CD14-positive monocyte (primary cell): ENCODE results near the gene MRGPRG. TPM values are rescaled to one million over a fixed set of nuclear protein-coding genes. Genes with fewer than 3 reads are reported as not detected.

Source experiments
- DNase-seq, 3 donors: peaks; one replicate each; pipeline ENCODE4 v3.0.0-alpha.2; 2011 to 2022
- H2AFZ ChIP-seq: 2 replicates; pipeline ENCODE4 v1.6.0; 2012; ENCODE audit warnings: mild to moderate bottlenecking, low read depth, low read length, inconsistent platforms; ENCODE audit not compliant: insufficient read depth, poor library complexity, severe bottlenecking
- H3K27ac ChIP-seq, 2 donors: 1 replicate in 1 of 2; 2 replicates in 1 of 2; pipeline ENCODE4 v1.5.1; 2012 to 2013; ENCODE audit warnings: low read length in 2 of 2, control low read depth in 1 of 2, inconsistent platforms in 1 of 2, low read depth in 1 of 2, mild to moderate bottlenecking in 1 of 2
- H3K27me3 ChIP-seq, 2 donors: one replicate each; pipeline versions ENCODE4 v1.6.0 to v1.6.1; 2011 to 2013; ENCODE audit warnings: low read length in 2 of 2; ENCODE audit not compliant: control insufficient read depth in 2 of 2, insufficient read depth in 2 of 2
- H3K36me3 ChIP-seq, 2 donors: replicated peaks in 1 of 2; 1 replicate in 1 of 2; 2 replicates in 1 of 2; pipeline versions ENCODE4 v1.5.1 to v1.6.1; 2012 to 2013; ENCODE audit warnings: low read length in 2 of 2, control low read depth in 1 of 2, inconsistent platforms in 1 of 2, mild to moderate bottlenecking in 1 of 2; ENCODE audit not compliant: insufficient read depth in 2 of 2, control insufficient read depth in 1 of 2
- H3K4me1 ChIP-seq, 2 donors: 1 replicate in 1 of 2; 2 replicates in 1 of 2; pipeline versions ENCODE4 v1.5.1 to v1.6.1; 2012 to 2013; ENCODE audit warnings: low read length in 2 of 2, control low read depth in 1 of 2, inconsistent platforms in 1 of 2, mild to moderate bottlenecking in 1 of 2, moderate library complexity in 1 of 2; ENCODE audit not compliant: insufficient read depth in 2 of 2, control insufficient read depth in 1 of 2
- H3K4me2 ChIP-seq: replicated peaks from 2 replicates; pipeline ENCODE3; 2012; ENCODE audit warnings: low read length, moderate library complexity, mild to moderate bottlenecking; ENCODE audit not compliant: poor library complexity, severe bottlenecking; ENCODE audit errors: extremely low read depth
- H3K4me3 ChIP-seq, 3 experiments: fragments of 200-600 bp in 1 of 3; sonication (generic) in 1 of 3; replicated peaks in 1 of 3; 1 replicate in 2 of 3; 2 replicates in 1 of 3; pipeline ENCODE4 v1.5.1; 2011 to 2013; ENCODE audit warnings: low read length in 3 of 3, mild to moderate bottlenecking in 3 of 3, control low read depth in 2 of 3, low read depth in 2 of 3, inconsistent platforms in 1 of 3, moderate library complexity in 1 of 3
- H3K79me2 ChIP-seq: 2 replicates; pipeline ENCODE4 v1.6.0; 2012; ENCODE audit warnings: mild to moderate bottlenecking, control low read depth, inconsistent platforms, low read length, moderate library complexity; ENCODE audit not compliant: insufficient read depth
- H3K9ac ChIP-seq: 2 replicates; pipeline ENCODE4 v1.6.0; 2017; ENCODE audit warnings: low read length, mild to moderate bottlenecking; ENCODE audit not compliant: insufficient read depth, poor library complexity, severe bottlenecking
- H3K9me3 ChIP-seq, 2 donors: replicated peaks in 1 of 2; 1 replicate in 1 of 2; 2 replicates in 1 of 2; pipeline versions ENCODE4 v1.5.1 to v1.6.1; 2012 to 2013; ENCODE audit warnings: low read length in 2 of 2, control low read depth in 1 of 2; ENCODE audit not compliant: control insufficient read depth in 1 of 2, insufficient read depth in 1 of 2
- H4K20me1 ChIP-seq: 2 replicates; pipeline ENCODE4 v1.6.0; 2012; ENCODE audit warnings: mild to moderate bottlenecking, low read length, control low read depth, moderate library complexity; ENCODE audit not compliant: insufficient read depth
- H3K27ac Mint-ChIP-seq, 7 donors: one replicate each; pipeline ENCODE4 v1.8.0; 2020; ENCODE audit warnings: mild to moderate bottlenecking in 7 of 7, mixed read lengths in 7 of 7, moderate library complexity in 6 of 7, inconsistent platforms in 2 of 7
- H3K27me3 Mint-ChIP-seq, 3 donors: one replicate each; pipeline ENCODE4 v1.8.0; 2021 to 2022; ENCODE audit warnings: low read depth in 3 of 3, mild to moderate bottlenecking in 3 of 3, mixed read lengths in 3 of 3, moderate library complexity in 3 of 3, inconsistent platforms in 1 of 3
- H3K36me3 Mint-ChIP-seq, 2 donors: one replicate each; pipeline ENCODE4 v1.8.0; 2020; ENCODE audit warnings: mixed read lengths in 2 of 2, inconsistent platforms in 1 of 2, mild to moderate bottlenecking in 1 of 2
- H3K4me1 Mint-ChIP-seq: one replicate; pipeline ENCODE4 v1.8.0; 2020; ENCODE audit warnings: mild to moderate bottlenecking, mixed read lengths
- H3K4me3 Mint-ChIP-seq, 2 donors: one replicate each; pipeline ENCODE4 v1.8.0; 2020; ENCODE audit warnings: mild to moderate bottlenecking in 2 of 2, mixed read lengths in 2 of 2, moderate library complexity in 1 of 2
- H3K9me3 Mint-ChIP-seq, 7 donors: one replicate each; pipeline ENCODE4 v1.8.0; 2020 to 2022; ENCODE audit warnings: mixed read lengths in 7 of 7, mild to moderate bottlenecking in 6 of 7, moderate library complexity in 6 of 7, inconsistent platforms in 2 of 7
- WGBS: methylation state at CpG from one replicate; pipeline ENCODE4 v1.1.5; 2013; ENCODE audit warnings: missing lambda C conversion rate; ENCODE audit not compliant: insufficient coverage; 5-methylcytosine and 5-hydroxymethylcytosine counted together
- intact Hi-C, 2 donors: fragments of 100-400 bp; cut with micrococcal nuclease; formaldehyde crosslinking; loops; one replicate each; pipeline versions ENCODE4 v1.15.0 to v1.15.1; 2023
- polyA plus RNA-seq, 3 donors: library from polyadenylated mRNA; depleted of rRNA in 1 of 3; unstranded in 2 of 3; stranded (reverse) in 1 of 3; fragments of 300-500 nt in 2 of 3; fragments of >200 nt in 1 of 3; fragmentation: Illumina TruSeq in 2 of 3; gene quantifications; 1 replicate in 2 of 3; 2 replicates in 1 of 3; pipeline ENCODE4 v1.2.3, GENCODE V29; 2012 to 2021
- TF ChIP-seq, protein P1 (sequence below): fragments of 200-600 bp; IDR thresholded peaks from one replicate; pipeline ENCODE4 v1.8.0; 2022; ENCODE audit warnings: antibody characterized with exemption, mild to moderate bottlenecking

Gene MRGPRG
- polyA plus RNA-seq, 3 donors, result not detected

GRCh38 chr11:3195251-3196160, 23.1 kb downstream of the MRGPRG start:
- peaks cover 5 to 32% (median 6%) of the 10 kb centered on the region in 3 donors for H3K27me3 Mint-ChIP-seq
- whole genome bisulfite sequencing, result 67% methylated on average over 18 of the region's 22 CpGs

GRCh38 chr11:3194016-3194816, 24.4 kb downstream of the MRGPRG start:
- WGBS, result no CpG with 5 or more reads among the region's 12 CpGs
- Histone ChIP-seq H3K9me3 (no peaks in the 10 kb centered on the region), H3K27ac (no peak overlapping the region), H3K4me3 (no peak overlapping the region), H3K9ac (no peak overlapping the region), H3K4me1 (peaks cover 3 to 7% of the 10 kb centered on the region in 2 donors), H3K27me3 (no peaks in the 10 kb centered on the region), H2AFZ (no peak overlapping the region), H3K79me2 (no peaks in the 10 kb centered on the region), H3K36me3 (no peaks in the 10 kb centered on the region), H3K4me2 (no peak overlapping the region), H4K20me1 (no peaks in the 10 kb centered on the region)
- H3K4me1 Mint-ChIP-seq, result peaks cover 4% of the 10 kb centered on the region
- no peak overlapping the region for H3K4me3 Mint-ChIP-seq
- DNase-seq, result no peak
- intact Hi-C loops, result no loop called here
- H3K27ac Mint-ChIP-seq, result no peak overlapping the region
- peaks cover 0 to 25% (median 4%) of the 10 kb centered on the region in 3 donors for H3K27me3 Mint-ChIP-seq
- peaks cover 0 to 13% (median 6%) of the 10 kb centered on the region in 7 donors for H3K9me3 Mint-ChIP-seq
- TF ChIP-seq, protein P1, sequence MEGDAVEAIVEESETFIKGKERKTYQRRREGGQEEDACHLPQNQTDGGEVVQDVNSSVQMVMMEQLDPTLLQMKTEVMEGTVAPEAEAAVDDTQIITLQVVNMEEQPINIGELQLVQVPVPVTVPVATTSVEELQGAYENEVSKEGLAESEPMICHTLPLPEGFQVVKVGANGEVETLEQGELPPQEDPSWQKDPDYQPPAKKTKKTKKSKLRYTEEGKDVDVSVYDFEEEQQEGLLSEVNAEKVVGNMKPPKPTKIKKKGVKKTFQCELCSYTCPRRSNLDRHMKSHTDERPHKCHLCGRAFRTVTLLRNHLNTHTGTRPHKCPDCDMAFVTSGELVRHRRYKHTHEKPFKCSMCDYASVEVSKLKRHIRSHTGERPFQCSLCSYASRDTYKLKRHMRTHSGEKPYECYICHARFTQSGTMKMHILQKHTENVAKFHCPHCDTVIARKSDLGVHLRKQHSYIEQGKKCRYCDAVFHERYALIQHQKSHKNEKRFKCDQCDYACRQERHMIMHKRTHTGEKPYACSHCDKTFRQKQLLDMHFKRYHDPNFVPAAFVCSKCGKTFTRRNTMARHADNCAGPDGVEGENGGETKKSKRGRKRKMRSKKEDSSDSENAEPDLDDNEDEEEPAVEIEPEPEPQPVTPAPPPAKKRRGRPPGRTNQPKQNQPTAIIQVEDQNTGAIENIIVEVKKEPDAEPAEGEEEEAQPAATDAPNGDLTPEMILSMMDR, result no peak
- no peaks in the 10 kb centered on the region for H3K36me3 Mint-ChIP-seq

More at GRCh38 chr11:3195251-3196160, 23.1 kb downstream of the MRGPRG start:
- no peaks in the 10 kb centered on the region for H3K9me3 ChIP-seq
- H3K36me3 ChIP-seq, result no peaks in the 10 kb centered on the region
- H3K4me1 ChIP-seq, result peaks cover 3 to 7% of the 10 kb centered on the region in 2 donors
- peak; percentile 29 to 56 (median 39) for DNase-seq
- TF ChIP-seq, protein P1, result peak; percentile 39
- no peaks in the 10 kb centered on the region for H3K27me3 ChIP-seq
- no peaks in the 10 kb centered on the region for H4K20me1 ChIP-seq
- Mint-ChIP-seq H3K36me3 (no peaks in the 10 kb centered on the region), H3K4me1 (peaks cover 4% of the 10 kb centered on the region), H3K9me3 (peaks cover 0 to 6% (median 4%) of the 10 kb centered on the region in 7 donors), H3K27ac (peak overlapping the region in 1 of 7 donors; percentile 50), H3K4me3 (peak overlapping the region in 1 of 2 donors; percentile 30)
- H2AFZ ChIP-seq, result no peak overlapping the region
- no peak overlapping the region for H3K9ac ChIP-seq
- H3K4me2 ChIP-seq, result no peak overlapping the region
- intact Hi-C loops, result no loop called here
- H3K27ac ChIP-seq, result no peak overlapping the region
- H3K4me3 ChIP-seq, result no peak overlapping the region
- H3K79me2 ChIP-seq, result no peaks in the 10 kb centered on the region
